CD4-positive, alpha-beta T cell treated with Interleukin-17A for 4 hours (primary cell): ENCODE results near the gene CD28.
A peak's percentile ranks its signal among the peaks of the same experiment; 100 is the strongest.

Experiments
- DNase-seq: peaks from one replicate; pipeline ENCODE4 v3.0.0-alpha.2; 2020; ENCODE audit warnings: mixed read lengths

Gene CD28

DNA sequence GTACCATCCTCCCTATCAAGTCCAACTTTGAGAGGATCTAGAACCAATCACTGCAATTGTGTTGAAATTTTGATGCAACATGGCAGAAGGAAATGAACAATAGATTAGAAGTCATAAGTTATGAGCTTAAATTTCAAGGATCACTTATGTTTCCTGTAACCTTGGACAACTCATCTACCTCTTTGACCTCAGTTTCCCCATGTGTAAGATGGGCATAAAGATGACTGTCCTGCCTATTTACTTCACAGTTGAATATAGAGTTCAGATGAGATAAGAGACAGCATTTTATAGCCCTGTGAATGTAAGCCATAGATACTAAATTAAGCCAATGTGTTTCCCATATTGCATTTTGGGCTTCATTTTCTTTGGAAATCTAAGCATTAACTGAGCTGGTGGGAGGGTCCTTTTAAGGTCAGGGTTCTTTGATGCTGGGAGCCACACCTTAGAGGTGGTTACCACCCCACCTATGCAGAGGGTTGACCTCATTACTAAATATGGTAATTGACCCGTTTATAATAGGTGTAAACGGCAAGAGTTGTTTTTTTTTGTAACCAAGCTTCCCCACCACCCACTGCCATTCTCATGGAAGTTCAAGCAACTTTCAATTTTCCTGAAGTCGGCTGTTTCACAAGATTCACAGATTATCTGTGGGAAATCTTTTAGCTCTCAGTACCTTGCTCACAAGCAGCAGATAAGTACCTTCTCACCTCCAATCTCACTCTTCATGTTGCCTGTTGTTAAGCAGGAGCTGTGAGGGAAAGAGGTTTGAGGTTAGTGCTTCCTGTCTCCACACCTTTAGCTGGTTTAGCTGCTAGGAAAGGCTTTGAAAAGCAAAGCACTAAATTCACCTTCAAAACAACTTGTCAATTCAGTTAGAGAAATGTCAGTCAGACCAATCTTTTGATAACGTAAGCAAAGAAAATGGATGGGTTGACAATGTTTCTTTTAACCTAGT, 13.3 kb downstream of the CD28 start:
- peak; percentile 48 for DNase-seq

DNA sequence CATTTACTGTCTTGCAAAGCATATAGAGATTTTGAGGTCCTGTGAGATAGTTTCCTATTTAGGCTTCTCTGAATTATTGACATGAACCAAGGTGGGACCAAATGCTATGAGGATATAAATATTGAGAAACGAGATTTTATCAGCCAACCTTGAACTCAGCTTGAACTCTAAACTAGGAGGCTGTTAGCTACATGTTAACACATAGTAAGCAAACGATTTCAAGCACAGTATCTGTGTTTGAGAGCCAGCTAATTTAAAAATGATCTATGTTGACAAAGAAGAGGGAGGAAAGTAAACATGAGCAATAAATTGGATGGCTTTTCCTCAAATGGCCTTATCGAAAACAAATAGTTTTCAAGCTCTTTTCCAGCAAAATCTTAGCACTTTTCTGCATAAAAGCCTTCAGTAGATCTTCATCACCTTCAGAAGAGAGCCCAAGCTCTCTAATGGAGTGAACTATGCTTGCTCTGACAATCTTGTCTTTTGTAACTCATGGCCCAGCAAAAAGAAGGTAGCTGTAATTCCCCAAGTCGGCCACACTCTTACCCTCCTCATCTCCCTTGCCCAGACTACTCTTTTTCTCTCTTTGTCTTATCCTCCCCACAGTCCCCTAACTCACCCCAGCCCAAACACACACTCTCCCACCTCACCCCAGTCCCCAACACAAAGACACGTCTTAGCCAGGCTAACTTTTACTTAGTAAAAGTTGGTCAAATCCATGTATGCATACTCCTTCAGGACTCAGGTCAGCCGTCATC, 14.7 kb downstream of the CD28 start:
- DNase-seq, result no peak

DNA sequence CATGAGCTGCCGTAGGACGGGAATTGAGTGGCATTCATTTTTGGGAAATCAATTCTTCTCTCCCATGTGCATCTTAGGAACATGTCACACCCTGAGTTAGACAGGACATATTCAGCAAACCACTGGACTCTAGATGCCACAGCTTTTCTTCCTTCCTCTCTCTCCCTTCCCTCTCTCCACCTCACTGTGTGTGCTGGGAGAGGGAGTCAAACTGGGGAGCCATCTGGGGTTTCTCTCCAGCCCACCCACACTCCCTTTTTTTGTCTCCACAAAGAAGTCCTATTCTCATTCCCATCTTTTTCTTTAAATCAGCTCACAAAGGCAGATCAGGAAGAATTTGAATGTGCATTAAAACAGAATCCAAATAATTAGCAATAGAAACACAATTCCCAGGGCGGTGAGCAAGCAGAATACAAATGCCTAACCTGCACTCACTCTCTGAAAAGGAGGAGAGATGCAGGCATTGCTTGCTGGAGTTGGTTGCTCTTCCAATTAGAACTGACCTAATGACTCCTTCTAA, 15.4 kb downstream of the CD28 start:
- no peak for DNase-seq

DNA sequence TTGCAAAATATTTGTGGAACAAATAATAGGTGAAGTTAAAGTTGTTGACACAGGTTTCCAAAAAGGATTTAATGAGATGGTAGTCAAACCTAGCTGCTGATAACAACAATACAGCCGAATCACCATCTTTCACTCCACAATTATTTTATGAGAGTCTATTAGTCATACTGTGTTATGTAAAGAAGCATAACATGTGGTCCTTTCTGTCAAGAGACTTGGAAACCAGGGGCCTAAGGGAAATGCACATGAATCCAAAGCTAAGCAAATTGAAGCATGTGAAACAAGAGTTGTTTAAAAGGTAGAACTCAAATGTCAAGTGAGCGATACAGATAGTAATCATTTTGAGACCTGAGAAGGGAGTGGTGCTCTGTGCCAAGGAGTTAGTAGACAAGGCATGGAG, 16.0 kb downstream of the CD28 start:
- DNase-seq, result no peak

DNA sequence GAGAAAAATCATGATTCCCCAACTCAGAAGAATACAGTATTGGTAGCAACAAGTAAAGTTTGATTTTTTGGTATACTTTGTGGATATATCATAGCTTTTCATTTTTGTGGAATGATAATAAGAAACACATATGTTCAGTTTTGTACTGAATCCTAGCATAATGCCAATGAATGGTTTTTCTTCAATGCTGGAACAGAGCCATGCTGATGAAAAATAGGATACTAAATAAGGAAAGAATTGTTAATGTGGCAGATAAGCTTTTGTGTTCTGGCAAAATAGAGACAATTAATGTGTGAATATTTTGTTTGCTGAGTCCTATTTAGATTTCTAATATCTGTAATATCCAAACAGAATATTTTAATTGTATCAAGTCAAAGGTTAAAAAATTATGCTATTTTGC, 21.9 kb downstream of the CD28 start:
- no peak for DNase-seq

DNA sequence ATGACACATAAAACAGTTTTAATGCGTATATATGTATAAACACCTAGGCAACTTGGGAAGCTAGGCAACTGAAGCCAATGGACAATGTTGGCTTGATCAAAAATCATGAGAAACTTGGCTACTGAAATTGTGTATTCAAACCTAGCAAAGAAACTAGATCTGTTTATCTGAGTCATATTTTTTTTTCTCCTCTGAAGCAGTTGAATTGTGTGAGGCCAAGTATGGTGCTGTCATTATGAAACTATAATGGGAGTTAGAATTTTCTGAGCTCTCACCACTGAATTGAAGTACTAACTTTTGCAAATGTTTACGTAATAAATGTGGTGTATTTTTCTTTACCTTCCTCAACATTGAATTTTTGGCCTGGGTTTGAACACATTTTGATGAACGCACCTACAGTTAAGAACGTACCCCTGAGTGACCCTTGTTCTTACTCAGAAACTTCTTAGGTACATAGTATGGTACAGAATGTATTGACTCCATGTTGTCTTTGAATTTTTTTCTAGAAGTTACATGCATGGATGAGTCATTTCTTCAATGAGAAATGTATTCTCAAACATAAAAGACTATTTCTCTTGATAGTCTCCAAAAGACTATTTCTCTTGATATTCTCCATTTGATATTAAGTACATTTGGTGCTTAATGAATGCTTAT, 23.8 kb downstream of the CD28 start:
- no peak for DNase-seq

DNA sequence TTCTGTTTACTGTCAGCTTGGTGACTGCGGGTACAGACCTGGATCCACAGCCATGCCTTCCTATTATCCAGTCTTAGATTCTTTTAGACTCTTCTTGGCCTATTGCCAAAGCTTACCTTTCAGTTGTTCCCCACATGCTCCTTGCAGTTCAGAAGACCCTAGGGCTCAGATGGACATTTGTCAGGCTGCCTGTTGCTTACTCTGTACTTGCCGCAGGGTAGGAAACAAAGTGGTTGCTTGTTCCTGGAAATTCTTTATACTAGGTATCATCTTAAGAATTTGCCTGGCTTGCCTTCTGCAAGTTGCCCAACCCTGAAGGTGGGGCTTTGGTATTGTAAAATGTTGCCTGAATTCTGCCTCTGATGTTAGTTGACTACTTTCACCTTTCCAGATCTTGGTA, 24.4 kb downstream of the CD28 start:
- no peak for DNase-seq

DNA sequence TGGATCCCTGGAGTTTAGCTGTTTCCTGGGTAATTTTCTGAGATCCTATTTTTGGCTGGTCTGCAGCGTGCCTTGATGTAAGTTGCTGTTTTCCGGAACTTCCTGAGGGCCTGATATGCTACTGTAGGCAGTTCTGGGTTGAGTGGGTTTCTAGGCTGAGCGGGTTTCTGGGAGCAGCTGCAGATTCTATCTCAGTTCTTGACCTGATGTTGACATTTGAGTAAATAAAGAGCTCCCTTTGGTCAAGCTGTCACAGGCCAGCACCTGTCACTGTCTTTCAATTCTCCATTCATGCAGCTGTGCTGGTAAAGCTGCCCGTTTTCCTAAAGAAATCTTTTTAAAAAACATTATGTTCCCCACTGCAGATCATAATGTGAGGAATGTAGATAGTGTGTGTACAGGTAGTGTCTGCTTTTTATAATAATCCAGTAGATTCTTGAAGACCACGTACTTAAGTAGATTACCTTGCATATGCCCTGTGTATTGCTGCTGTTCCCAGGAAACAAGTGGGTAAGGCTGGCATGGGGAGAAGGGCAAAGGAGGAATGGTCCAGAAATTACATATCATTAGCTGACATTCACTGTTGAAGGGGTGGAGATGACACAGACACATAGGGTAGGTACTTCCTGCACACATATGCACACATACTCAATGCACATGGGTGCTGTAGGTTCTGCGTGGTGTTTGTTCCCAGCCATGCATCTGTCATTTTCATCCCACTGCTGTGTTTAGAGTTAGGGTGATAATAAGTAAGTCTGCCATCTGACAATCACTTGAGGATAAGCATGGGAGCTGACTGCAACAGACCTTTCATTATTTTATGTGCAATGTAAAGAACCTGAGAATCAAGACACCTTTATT, 25.9 kb downstream of the CD28 start:
- DNase-seq, result peak; percentile 20

DNA sequence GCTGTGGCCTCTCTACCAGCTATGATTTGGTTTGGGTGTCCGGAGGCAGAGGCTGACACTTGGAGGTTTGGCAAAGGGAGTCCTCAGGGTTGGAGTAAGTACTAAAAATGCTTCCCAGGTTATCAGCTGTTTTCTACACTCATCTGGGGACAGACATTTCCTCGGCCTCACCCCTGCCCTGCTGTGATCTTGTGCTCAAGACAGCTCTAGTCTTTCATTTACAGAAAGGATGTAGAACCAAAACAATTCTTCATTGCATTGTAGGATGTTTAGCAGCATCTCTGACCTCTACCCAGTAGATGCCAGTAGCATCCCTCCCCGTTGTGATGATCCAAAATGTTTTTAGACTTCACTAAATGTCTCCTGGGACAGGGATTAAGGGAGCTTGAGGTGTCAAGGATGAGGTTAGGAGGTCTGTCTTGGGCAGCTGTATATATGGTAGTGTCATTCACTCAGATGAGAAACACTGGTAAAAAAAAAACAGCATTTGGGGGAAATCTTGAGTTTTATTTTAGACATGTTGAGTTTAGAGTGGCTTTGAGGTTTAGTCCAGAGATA, 26.6 kb downstream of the CD28 start:
- peak; percentile 38 for DNase-seq

DNA sequence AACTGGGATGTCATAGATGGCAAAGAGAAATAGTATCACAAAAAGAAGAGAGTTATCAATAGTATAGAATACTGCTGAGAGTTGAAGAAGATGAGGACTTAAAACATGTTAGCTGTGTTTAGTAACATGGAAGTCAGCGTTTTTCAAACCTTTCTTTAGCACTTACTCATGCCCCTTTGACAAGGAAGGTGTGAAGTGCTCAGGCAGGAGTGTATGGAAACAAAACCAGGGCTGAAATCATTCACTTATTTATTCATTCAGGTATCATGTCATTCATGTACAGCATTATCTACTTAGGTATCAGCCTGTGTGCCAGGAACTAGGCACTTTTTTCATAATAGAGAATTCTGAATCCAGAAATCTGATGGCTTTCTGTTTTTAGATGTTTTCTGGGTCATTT, 27.2 kb downstream of the CD28 start:
- no peak for DNase-seq

DNA sequence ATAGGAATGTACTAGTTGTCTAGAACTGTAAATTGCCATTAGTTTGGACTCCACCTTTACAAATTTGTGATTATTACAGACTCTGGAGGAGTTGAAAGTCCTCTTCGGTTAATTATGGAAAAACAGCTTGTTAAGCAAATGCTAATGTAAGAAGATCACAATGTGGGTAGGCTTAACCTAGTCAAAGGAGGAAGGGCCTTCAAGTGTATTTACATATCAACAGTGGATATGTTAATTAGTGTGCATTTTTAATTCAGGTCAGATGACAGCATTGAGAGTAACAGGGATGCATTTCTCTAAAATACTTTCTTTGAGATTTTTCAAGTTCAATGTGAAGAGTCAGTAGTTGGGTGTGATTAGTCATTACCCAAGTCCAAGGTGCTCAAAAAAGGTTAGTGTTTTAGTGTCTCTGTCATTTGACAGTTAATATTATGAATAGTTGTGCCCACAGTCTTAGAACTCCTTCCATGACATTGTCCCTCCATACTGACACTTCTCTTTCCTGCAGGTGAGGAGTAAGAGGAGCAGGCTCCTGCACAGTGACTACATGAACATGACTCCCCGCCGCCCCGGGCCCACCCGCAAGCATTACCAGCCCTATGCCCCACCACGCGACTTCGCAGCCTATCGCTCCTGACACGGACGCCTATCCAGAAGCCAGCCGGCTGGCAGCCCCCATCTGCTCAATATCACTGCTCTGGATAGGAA, 28.0 kb downstream of the CD28 start:
- DNase-seq, result no peak

DNA sequence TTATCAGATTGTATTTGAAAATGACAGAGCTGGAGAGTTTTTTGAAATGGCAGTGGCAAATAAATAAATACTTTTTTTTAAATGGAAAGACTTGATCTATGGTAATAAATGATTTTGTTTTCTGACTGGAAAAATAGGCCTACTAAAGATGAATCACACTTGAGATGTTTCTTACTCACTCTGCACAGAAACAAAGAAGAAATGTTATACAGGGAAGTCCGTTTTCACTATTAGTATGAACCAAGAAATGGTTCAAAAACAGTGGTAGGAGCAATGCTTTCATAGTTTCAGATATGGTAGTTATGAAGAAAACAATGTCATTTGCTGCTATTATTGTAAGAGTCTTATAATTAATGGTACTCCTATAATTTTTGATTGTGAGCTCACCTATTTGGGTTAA, 30.9 kb downstream of the CD28 start:
- DNase-seq, result no peak

DNA sequence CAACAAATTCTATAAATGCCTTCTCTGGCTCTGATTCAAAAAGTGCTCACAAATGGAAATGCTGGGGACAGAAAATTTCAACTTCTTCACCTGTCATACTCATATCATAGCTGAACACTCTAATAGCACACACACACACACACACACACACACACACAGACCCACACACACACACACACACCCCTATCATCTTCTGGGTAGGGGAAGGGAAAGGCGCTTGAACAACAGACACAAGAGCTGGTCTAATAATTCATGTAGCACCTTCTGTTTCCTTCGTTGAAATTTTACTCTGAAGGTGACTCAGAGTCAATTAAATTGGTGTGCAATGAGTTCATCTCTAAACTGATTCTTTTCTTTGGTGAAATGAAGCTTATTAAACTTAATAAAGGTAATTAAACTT, 32.9 kb downstream of the CD28 start:
- DNase-seq, result peak; percentile 59

DNA sequence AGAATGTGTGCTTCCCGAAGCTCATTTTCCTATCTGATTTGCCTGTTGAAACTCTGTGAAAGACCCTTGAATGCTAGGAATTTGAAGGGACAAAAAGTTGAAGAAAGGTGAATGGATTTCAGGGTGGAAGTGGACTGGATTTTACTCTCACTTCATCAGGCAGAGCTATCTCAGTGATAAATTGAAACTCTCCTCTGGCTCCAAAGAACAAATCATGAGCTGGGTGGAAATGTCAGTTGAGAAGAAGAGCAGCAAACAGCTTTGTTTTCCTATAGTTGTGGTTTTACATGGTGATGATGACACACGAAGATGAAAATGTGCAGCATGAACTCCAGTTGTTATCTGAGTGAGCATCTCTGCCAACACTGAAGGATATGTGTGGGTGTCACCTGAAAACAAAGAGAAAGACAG, 34.4 kb downstream of the CD28 start:
- DNase-seq, result peak; percentile 52

DNA sequence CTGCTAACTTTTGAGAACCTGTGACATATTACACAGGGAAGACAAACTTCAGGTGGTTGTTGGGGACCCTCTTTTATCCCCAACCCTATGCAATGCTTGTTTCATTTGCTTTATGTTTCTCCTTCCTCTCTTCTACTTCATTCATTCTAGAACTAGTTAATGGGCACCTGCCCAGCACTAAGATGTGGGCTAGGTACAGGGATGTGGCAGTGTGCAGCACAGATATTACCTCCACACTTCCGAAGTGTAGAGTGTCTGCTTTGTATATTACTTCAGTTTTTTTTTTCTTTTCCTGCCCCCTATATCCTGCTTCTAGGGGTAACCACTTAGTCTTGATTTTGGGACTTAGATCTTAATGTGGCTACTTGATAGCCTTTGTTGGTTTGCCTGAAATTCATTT, 35.1 kb downstream of the CD28 start:
- peak; percentile 43 for DNase-seq

DNA sequence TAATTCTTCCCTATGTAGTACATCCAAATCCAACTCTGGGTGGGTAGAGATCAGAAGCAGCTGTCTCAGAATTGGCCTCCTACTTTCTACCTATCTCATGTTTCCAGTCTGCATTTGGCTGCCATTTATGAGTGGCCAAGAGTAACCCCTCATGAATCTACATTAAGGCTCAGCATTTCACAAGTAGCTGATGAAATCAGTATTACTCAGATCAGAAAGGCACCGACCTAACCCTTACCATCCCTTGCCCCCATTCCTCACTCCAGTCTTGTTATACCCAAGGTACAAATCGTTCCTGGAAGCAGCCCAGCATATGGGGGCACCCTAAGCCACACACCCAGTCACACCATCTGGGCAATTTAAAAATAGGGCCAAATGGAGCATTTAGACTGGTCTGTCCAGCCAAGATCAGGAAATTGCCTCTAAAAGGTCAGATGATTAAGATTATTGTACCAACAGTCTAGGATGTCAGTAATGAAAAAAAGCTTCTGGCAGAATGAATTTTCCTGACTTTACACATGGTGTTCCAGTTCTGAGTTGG, 37.1 kb downstream of the CD28 start:
- no peak for DNase-seq

DNA sequence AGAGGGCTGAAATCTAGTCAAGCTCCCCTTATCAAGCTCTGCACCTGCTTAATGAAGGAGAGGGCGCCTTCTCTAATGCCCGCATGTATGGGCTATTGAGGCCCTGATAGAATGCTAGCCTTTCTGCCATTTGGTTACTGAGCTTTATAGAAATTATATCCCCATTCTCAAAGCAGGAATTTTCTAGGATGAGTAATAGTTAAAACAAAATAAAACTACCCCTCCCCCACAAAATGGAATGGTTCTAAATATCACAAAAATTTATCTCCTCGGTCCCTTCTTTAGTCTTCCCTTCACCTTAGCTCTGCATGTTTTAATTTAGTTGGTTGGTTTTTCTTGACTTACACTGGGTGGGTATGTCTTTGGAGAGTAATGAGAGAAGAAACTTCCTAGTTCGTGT, 37.7 kb downstream of the CD28 start:
- DNase-seq, result no peak

DNA sequence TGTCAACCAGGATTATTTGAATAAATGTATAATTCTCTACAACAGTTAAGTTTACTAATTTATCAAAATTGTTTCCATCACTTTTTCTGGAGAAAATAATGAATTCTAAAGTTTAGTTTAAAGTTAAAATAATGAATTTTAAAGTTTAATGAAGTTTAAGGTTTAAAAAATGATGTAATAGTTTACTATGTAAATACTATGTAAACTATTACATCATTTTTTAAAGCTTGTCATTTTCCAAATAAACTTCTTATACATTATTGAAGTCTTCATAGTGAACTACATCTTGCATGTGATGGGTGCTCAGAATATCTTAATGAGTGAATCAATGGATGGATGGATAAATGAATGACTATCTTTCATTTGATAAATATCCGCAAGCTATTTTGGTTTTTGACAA, 38.8 kb downstream of the CD28 start:
- DNase-seq, result no peak

DNA sequence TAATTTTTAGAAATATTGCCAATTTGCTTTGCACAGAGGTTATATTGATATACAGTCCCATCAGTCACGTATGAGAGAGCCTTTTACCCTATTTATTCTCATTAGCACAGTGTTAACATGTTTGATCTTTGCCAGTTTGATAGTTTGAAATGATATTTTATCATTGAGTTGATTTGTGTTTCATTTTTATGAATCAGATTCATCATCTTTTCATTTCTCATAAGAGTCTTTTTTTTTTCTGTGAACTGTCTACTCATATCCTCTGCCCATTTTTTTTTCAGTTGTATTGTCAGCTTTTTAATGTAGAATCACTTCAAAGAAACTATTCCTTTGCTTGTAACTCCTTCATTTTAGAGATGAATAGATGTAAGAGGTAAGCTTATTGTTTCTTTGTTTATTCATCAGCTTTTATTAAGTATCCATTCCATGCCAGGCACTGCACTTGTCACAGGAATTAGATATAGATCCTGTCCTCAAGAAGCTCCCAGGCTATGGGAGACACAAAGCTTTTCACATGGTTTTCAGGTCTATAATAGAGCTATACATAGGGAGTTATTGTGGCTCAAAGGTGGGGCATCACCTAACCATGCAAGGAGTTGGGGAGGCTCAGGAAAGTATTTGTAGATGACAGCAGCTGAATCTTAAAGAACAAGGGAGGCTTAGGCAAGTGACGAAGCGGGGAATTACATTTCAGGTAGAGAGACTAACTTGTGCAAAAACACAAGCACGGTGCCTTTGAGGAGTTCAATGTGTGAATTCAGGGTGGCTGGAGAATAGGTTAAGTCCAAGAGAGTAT, 42.1 kb downstream of the CD28 start:
- no peak for DNase-seq
